ENCODE data around the gene PDZK1IP1.

GRCh38 chr1:47216278-47217059, 26.6 kb upstream of the PDZK1IP1 start:
- TF ChIP-seq CTCF (IDR thresholded peaks at IDR 0.05), result no peak
- TF ChIP-seq EP300 (IDR thresholded peaks at IDR 0.05), result no peak
- TF ChIP-seq POLR2A (IDR thresholded peaks at IDR 0.05), result no peak
